NOMO-1 treated with dmso at 0.1 percent for 144 hours (cell line): ENCODE data around the gene PDE7B.
"Not testable (repeated sequence)": the region's sequence is repeated elsewhere in the genome, so short reads cannot be mapped to it uniquely, and the experiment has no call there.

Source experiments
- DNase-seq: peaks from one replicate; lab custom pipeline; 2025; ENCODE audit not compliant: unreplicated experiment; lab: John Stamatoyannopoulos, UW

PDE7B gene

GRCh38 chr6:136095986-136096385 lies 244.5 kb downstream of the PDE7B start:
- no peak for DNase-seq

DNA sequence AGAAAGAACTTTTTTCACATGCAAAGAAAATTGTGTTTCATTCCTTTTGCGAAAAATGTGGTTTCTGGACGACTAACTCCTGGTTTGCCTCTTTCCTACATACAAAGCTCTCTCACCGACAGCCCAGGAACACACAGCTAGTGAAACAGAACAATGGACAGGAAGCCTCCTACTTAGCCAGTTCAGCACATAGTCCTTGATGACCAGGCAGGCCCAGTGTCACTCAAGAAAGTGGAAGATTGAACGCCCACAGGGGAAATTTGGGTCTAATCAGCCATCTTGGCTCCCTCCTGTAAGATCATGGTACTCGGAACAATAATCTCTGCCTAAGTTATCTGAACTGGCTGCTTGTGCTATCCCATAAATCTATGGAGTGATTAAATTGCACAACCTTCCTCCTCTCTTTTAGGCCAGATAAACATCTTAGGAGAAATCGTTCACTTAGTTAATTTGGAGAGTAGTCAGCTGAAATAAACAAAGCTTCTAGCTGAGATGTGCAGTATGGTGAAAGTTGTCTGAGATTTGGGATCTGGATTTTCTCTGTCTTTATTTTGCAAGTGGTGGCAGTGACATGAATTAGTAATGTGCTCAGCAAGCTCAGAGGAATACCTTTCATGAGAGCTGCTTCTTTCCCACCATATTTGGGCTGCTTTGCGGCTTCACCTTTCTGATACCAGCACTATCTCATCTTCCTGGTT lies 251.6 kb downstream of the PDE7B start:
- DNase-seq = no peak

- DNase-seq = no peak
Observed at GRCh38 chr6:136103763-136104311, 252.3 kb downstream of the PDE7B start.

- DNase-seq = no peak
Observed at GRCh38 chr6:136104556-136104955, 253.1 kb downstream of the PDE7B start.

DNA sequence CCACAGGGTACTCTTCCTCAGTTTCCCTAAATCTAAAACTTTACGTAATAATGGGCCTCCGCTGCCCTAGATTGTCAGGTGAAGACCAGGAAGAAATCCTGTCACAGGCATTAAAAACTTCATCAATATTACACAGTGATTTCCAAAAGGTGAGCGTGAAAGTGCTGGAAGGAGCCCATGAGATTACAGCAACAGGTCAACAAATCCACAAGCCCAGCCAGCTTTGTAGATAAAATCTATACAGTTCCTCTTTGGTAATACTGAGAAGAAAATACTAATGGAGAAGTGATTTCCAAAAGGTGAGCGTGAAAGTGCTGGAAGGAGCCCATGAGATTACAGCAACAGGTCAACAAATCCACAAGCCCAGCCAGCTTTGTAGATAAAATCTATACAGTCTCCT lies 254.3 kb downstream of the PDE7B start:
- DNase-seq = not testable (repeated sequence)

GRCh38 chr6:136108361-136108945 lies 257.0 kb downstream of the PDE7B start:
- DNase-seq = no peak

- DNase-seq = no peak
Observed at GRCh38 chr6:136111831-136112230, 260.3 kb downstream of the PDE7B start.

GRCh38 chr6:136112262-136112661 lies 260.8 kb downstream of the PDE7B start:
- no peak for DNase-seq

- peak; percentile 71 for DNase-seq
Observed at GRCh38 chr6:136113736-136114173, 262.3 kb downstream of the PDE7B start.

DNA sequence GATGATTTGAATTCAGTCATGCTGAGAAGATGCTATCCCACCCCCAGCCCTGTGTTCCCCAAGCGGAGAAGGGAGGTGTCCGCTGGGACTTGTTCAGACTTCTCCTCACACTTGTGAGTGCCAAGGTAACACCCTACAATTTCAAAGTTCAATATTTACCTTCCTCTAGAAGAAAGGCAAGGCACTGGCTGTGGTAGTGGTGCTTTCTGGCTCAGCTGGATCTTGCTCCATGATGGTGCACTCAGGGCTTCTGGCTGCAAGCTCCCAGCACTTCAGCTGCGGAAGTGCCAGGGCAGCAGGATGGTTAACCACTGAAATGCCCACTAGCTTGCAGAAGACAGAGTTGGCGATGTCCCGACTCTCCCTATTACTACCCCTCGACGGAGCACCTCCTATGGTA lies 263.2 kb downstream of the PDE7B start:
- DNase-seq = no peak

DNA sequence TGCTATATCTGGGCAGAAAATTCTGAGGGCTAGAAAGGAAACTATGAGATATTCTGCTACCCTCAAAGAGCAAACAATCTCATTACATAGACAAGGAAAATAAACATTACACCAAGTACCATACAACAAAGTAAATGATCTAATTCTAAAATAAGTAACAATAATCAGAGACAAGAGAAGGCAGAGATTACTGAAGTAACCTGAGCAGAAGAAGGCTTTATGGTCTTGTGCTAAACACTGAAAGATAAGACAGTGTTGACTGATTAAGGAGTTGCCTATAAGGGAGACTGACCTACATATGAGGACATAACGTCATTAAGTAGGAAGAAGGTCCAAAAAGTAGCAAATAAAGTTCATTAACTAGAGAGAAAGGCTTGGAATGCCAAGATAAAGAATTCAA lies 264.4 kb downstream of the PDE7B start:
- DNase-seq = no peak

DNA sequence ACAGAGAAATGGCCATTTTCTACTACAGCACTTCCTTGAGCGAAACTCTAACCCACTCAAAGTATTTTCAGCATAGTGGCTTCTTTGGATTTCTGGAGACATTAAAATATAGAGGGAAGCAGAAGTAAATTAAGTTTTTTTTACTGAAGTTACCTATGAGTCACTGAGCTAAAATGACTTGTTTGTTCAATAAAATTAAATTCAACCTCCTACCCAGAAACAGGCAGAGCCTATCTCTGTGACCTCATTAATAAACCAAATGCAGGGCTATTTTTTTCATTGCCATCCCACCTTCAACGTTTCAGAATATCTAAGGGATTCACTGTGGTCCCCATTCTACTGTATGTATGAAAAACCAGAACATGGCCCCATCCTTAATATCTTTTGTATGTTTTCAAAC lies 265.6 kb downstream of the PDE7B start:
- no peak for DNase-seq

DNA sequence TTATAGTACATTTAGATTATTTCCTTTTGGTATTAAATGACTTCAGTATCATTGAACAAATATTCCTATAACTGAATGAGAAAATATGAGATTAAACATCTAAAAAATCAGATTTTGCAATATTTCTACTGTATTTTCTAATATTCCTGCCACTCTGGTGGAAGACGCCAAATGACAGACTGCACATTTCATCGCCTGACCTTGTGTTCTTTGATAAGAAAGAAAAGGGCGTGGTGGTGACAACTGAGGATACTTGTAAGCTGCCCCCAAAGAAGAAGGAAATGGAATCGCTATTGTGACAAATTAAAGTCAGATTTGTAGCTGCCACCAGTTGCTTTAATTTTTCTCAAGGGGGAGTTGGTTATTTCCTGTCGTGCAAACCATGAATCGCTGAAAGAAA lies 267.3 kb downstream of the PDE7B start:
- no peak for DNase-seq

GRCh38 chr6:136123468-136123867 lies 272.0 kb downstream of the PDE7B start:
- DNase-seq = no peak

GRCh38 chr6:136125585-136125984 lies 274.1 kb downstream of the PDE7B start:
- DNase-seq = no peak

DNA sequence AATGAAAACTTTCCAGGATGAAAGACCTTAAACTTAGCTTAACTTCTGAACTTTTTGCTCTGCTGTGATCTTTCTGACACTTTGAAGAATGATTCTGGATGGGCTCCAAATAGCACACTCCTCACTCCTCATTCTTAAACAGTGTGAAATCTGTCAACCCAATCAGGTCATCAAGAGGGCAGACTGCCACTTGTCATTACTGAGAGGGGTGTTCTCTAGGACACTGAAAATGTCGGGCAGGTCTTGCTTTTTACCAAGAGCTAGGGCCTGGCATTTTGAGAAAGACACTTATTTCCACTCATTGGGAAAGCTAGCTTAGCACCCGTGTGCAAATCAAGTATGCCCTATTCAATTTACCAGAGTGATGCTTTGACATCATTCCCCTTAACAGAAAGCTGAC lies 276.4 kb downstream of the PDE7B start:
- no peak for DNase-seq

DNA sequence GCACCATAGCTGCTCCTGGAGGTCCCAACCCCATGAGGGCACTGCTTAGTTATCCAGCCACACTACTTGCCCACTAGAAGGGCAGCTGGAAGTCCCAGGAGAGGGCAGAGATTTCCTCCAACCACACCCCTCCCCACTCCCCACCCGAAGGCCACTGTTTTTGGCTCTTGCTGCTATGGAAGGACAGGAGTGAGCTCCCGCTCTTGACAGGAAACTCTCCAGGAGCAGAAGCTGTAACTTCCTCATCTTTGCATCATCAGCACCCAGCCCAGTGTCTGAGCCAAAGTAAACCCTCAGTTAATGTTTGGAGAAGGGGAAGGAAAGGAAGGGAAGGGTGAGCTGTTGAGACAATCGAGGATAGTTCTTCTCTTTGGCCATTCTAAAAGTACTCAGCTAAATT lies 277.9 kb downstream of the PDE7B start:
- DNase-seq = no peak

- no peak for DNase-seq
Observed at GRCh38 chr6:136134268-136134667, 282.8 kb downstream of the PDE7B start.

DNA sequence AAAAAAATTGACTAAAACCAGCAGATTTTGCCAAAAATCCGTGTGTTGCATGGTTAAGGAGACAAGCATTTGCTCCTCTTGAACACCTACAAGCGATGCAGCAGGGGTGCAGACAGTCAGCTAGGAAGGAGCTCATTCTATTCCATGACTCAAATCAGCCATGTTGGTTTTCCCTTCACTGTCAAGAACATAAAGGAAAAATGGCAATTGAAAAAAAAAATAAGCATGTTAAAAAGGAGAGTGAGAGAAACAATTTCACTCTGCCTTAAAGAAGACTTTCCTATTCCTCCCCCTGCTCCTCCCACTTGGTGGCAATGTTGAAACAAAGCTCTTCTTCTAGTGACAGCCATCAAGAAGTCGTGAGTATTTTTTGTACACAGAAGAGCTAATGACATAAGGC lies 283.2 kb downstream of the PDE7B start:
- no peak for DNase-seq

DNA sequence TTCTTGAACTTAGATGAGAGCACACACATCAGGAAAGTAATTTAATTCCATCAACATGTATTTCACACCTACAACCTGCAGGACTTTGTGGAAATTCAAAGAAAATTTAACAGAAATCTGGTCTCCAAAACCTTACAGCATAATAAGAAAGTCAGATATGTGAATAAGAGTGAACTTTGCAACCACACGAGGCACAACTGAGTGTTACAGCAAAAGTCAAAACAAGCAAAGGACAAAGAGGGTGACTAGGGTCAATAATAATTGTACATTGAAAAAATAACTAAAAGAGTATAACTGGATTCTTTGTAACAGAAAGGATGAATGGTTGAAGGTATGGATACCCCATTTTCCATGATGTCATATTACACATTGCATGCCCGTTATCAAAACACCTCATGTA lies 284.8 kb downstream of the PDE7B start:
- no peak for DNase-seq

DNA sequence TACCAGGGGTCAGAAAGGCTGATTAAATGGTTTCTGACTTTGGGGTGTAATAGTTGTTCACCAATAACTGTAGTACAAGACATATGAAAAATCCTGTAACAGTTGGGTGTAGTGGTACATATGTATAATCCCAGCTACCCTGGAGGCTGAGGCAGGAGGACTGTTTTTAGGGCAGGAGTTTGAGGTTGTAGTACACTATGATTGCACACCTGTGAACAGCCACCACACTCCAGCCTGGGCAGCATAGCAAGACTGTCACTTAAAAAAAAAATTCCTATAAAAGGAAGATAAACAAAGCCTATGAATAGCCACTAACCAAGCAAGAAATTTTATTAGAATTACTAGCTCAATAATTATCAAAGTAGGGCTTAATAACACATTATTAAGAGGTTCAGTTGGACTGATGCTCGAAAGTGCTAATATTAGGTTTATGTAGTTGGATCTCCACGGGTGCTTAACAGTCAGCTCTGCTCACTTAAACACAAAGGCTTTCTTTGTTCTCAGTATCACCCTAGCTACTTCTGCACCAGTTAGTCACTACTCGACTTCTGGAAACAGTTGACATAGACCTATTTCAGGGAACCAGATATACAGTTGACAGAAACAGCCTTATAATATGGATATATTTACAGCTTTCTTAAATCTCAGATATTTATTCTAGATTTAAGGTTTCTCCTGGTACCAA lies 285.6 kb downstream of the PDE7B start:
- DNase-seq = no peak

- DNase-seq = no peak
Observed at GRCh38 chr6:136137739-136138402, 286.4 kb downstream of the PDE7B start.
